Measurements from ENCODE around the gene SS18L1.

DNA sequence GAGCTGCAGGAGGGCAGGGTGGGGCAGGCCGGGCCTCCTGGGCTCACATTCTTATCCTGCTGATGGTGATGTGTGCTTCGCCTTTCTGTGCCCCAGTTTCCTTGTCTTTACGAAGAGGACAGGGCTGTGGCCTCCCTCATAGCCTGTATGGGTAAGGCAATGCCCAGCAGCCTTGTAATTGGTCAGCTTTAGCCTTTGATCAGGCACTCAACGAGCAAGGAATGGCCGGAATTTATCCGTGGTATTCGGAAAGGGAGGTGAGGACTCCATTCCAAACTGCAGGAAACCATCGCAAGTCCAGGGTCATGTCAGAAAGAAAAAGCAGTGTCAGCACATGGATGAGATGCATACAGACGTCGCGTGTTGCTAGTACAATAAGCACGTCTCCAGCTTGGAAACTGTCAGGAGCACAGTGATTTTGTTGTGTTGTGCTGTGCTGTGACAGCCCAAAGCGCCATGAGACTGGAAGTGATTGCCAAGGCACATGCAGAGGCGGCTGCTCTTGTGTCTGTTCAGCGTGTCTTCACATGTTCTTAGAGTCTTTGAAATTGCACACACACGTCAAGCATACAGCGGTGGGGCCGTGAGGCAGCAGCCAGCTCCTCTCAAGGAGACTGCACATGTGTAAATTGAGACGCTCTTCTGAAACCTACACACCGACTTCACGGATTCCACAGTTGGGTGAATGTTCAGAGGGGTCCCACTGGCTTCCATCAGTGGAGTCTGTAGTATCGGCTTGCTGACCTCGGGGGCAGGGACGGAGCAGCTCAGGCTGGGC lies 6.2 kb downstream of the SS18L1 start:
- TF ChIP-seq, protein P1, sequence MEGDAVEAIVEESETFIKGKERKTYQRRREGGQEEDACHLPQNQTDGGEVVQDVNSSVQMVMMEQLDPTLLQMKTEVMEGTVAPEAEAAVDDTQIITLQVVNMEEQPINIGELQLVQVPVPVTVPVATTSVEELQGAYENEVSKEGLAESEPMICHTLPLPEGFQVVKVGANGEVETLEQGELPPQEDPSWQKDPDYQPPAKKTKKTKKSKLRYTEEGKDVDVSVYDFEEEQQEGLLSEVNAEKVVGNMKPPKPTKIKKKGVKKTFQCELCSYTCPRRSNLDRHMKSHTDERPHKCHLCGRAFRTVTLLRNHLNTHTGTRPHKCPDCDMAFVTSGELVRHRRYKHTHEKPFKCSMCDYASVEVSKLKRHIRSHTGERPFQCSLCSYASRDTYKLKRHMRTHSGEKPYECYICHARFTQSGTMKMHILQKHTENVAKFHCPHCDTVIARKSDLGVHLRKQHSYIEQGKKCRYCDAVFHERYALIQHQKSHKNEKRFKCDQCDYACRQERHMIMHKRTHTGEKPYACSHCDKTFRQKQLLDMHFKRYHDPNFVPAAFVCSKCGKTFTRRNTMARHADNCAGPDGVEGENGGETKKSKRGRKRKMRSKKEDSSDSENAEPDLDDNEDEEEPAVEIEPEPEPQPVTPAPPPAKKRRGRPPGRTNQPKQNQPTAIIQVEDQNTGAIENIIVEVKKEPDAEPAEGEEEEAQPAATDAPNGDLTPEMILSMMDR (conservative IDR thresholded peaks at IDR 0.05; ENCODE audit: low read depth, low read length), result no peak
- TF ChIP-seq EZH2 (IDR thresholded peaks at IDR 0.05; ENCODE audit: low read length, unreplicated experiment), result no peak
